Esophagus squamous epithelium (tissue), 5 donors: ENCODE data around the gene HPSE2. TPM values are rescaled to one million over a fixed set of nuclear protein-coding genes. Genes with fewer than 3 reads are reported as not detected.

Source experiments
- DNase-seq: peaks from one replicate; lab custom pipeline; 2025; lab: John Stamatoyannopoulos, UW
- H3K27ac ChIP-seq, 4 donors: fragments of 200-600 bp; sonication (generic); one replicate each; pipeline ENCODE4 v1.5.1; 2016 to 2019; ENCODE audit warnings: mild to moderate bottlenecking in 1 of 4
- H3K27me3 ChIP-seq, 4 donors: fragments of 200-600 bp; sonication (generic); 1 replicate in 3 of 4; 2 replicates in 1 of 4; pipeline versions ENCODE4 v1.5.1 to v1.6.0; 2017 to 2021; ENCODE audit warnings: antibody characterized with exemption in 1 of 4
- H3K36me3 ChIP-seq, 3 donors: fragments of 200-600 bp; sonication (generic); one replicate each; pipeline ENCODE4 v1.5.1; 2016 to 2019
- H3K4me1 ChIP-seq, 3 donors: fragments of 200-600 bp; sonication (generic); one replicate each; pipeline ENCODE4 v1.5.1; 2017 to 2019
- H3K4me3 ChIP-seq, 4 donors: fragments of 200-600 bp; sonication (generic); 1 replicate in 3 of 4; 2 replicates in 1 of 4; pipeline ENCODE4 v1.5.1; 2016 to 2019; ENCODE audit warnings: mild to moderate bottlenecking in 2 of 4, moderate library complexity in 1 of 4
- H3K9me3 ChIP-seq, 3 donors: fragments of 200-600 bp; sonication (generic); one replicate each; pipeline ENCODE4 v1.5.1; 2016 to 2019
- CTCF ChIP-seq, 6 experiments: fragments of 450-650 bp in 4 of 6; fragments of 200-600 bp in 2 of 6; sonication (generic) in 2 of 6; IDR thresholded peaks; one replicate each; pipeline ENCODE4 v1.5.1; 2016 to 2019; ENCODE audit warnings: antibody characterized with exemption in 6 of 6, mild to moderate bottlenecking in 4 of 6, moderate library complexity in 4 of 6
- POLR2A ChIP-seq, 4 donors: fragments of 450-650 bp; IDR thresholded peaks; one replicate each; pipeline ENCODE4 v1.6.1; 2017; ENCODE audit warnings: antibody characterized with exemption in 4 of 4, mild to moderate bottlenecking in 4 of 4, moderate library complexity in 3 of 4
- WGBS, 2 donors: methylation state at CpG; one replicate each; pipeline ENCODE4 v1.1.5; 2018; 5-methylcytosine and 5-hydroxymethylcytosine counted together
- intact Hi-C: fragments of 100-400 bp; cut with DNase I; formaldehyde crosslinking; loops from one replicate; pipeline ENCODE4 v1.15.0; 2022
- total RNA-seq, 4 donors: library from RNA; depleted of rRNA; stranded (reverse); fragments of >200 nt; gene quantifications; one replicate each; pipeline ENCODE4 v1.1.0, GENCODE V29; 2016
- donor health status: DM: yes; HTN: yes; CAD: no.

The HPSE2 gene
- total RNA-seq, 4 donors from 2014 or later = 0.47 to 5.3 (median 2.6) TPM

DNA sequence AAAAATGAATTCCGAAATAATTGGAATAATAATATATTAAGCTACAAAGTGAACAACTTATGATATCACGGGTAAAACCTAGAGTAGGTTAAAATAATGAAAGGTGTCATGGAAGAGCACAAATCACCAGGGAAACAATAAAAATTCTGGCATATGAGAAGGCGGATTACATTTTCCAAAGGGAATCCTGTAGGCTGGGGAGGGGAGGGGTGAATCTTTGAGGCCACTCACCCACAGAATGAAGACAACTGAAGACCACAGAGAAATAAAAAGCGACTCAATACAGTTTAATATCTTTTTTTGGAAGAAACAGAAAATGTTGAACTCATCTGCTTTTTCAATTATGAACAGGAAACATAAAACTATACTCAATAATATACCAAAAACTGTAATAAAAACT lies 659.6 kb downstream of the HPSE2 start:
- intact Hi-C loops = no loop called here

DNA sequence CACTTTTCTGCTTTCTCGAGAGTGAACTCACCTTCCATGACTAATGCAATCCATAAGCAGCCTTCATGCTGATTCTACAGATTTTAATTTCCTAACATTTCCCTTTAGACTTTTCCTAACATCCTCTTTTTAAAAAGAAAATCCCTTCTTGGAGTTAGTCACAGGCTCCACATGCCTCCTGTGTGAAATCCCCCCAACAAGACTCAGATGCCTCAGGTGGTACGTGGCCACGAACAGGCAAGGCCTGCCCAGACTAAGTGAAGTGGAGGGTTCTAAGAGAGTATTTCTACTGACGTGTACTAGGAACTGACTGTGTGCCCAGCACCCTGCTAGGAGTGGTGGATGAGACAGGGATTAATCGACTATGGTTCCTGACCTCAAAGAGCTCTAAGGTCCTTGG lies 663.1 kb downstream of the HPSE2 start:
- WGBS, 2 donors = 53 to 60% methylated on average over 5 of the region's 5 CpGs
- intact Hi-C loops = no loop called here
- H3K27ac ChIP-seq = no peak overlapping the region

More for the DNA sequence above, 659.6 kb downstream of the HPSE2 start:
- Histone ChIP-seq H3K9me3 (no peaks in the 10 kb centered on the region), H3K27me3 (no peaks in the 10 kb centered on the region), H3K27ac (no peak overlapping the region), H3K4me3 (no peak overlapping the region), H3K36me3 (no peaks in the 10 kb centered on the region), H3K4me1 (no peaks in the 10 kb centered on the region)
- no peak for DNase-seq
- WGBS, 2 donors = 55 to 56% methylated on average over 4 of the region's 4 CpGs
- TF ChIP-seq CTCF (IDR thresholded peaks at IDR 0.05) (no peak), POLR2A (IDR thresholded peaks at IDR 0.05) (no peak)

DNA sequence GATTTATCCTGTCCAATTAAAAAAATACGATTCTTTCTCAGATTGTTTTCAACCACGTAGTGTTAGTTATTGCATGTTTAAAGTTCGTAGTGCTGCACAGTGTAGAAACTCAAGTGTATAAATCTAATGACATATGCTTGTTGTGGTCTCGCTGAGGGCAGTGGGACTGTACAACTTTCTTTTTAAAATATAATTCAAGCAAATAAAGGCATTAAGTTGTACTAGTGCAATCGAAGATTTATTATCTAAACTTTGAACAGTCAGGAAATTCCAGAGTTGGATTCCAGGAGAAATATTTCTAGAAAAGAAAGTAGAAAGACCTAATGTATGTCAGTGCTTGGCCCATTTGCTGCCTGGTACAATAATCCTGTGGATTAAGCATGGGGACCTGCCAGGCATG lies 664.8 kb downstream of the HPSE2 start:
- Histone ChIP-seq H3K27ac (no peak overlapping the region), H3K4me3 (no peak overlapping the region), H3K4me1 (no peaks in the 10 kb centered on the region), H3K9me3 (no peaks in the 10 kb centered on the region), H3K36me3 (no peaks in the 10 kb centered on the region), H3K27me3 (no peaks in the 10 kb centered on the region)
- intact Hi-C loops = no loop called here
- TF ChIP-seq POLR2A (IDR thresholded peaks at IDR 0.05) (no peak), CTCF (IDR thresholded peaks at IDR 0.05) (no peak)
- DNase-seq = no peak
- 67 to 72% methylated on average over 5 of the region's 5 CpGs for WGBS, 2 donors

More for the DNA sequence above, 663.1 kb downstream of the HPSE2 start:
- no peak for TF ChIP-seq POLR2A (IDR thresholded peaks at IDR 0.05)
- no peak for TF ChIP-seq CTCF (IDR thresholded peaks at IDR 0.05)
- Histone ChIP-seq H3K9me3 (no peaks in the 10 kb centered on the region), H3K36me3 (no peaks in the 10 kb centered on the region), H3K4me3 (no peak overlapping the region), H3K27me3 (no peaks in the 10 kb centered on the region), H3K4me1 (no peaks in the 10 kb centered on the region)
- no peak for DNase-seq

DNA sequence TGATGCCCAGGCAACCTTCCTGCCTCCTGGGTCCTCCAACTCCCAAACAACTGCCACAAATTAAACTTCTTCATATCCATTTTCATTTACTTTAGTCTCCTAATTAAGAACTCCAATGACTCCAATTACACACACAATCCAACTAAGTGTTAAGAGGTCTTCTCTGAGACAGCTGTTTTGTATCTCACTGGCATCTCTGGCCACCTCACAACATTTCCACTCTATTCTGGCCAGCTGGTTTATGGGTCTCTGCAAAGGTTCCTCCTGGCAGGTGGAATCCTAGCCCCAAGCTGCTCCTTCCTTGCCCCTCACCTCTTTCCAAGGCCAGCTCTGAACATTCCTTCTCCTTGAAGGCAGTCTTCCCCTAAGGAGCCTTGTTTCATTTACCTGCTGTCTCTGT lies 665.8 kb downstream of the HPSE2 start:
- intact Hi-C loops = no loop called here
- DNase-seq = no peak
- H3K4me3 ChIP-seq = no peak overlapping the region
- no peak overlapping the region for H3K27ac ChIP-seq
- TF ChIP-seq POLR2A (IDR thresholded peaks at IDR 0.05) = no peak
- TF ChIP-seq CTCF (IDR thresholded peaks at IDR 0.05) = no peak
- no peaks in the 10 kb centered on the region for H3K36me3 ChIP-seq
- no peaks in the 10 kb centered on the region for H3K27me3 ChIP-seq
- no peaks in the 10 kb centered on the region for H3K4me1 ChIP-seq
- H3K9me3 ChIP-seq = no peaks in the 10 kb centered on the region

DNA sequence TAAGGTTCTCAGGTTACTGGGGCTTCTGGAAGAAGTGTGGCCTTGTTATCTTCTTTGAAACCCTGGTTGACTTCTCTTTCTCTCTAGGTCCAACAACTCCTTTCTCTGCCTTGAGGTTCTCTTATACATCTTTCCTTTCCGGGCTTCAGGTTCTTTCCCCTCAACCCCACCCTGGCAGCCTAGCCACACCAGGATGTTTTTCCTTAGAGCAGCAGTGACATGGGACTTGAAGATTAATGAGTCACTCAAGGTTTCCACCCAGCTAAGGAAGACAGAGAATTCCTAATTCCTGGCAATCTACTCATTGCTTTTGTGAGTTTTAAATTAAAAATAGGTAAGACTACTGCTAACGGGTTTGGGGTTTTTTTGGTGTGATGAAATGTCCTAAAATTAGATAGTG lies 667.1 kb downstream of the HPSE2 start:
- H3K27me3 ChIP-seq = no peaks in the 10 kb centered on the region
- TF ChIP-seq CTCF (IDR thresholded peaks at IDR 0.05) = no peak
- no peak for TF ChIP-seq POLR2A (IDR thresholded peaks at IDR 0.05)
- WGBS, 2 donors = 43 to 65% methylated on average over 2 of the region's 2 CpGs
- no peaks in the 10 kb centered on the region for H3K36me3 ChIP-seq
- H3K9me3 ChIP-seq = no peaks in the 10 kb centered on the region
- intact Hi-C loops = no loop called here
- no peak for DNase-seq
- H3K4me3 ChIP-seq = no peak overlapping the region
- H3K4me1 ChIP-seq = no peaks in the 10 kb centered on the region
- H3K27ac ChIP-seq = no peak overlapping the region
